GM21367 (cell line): ENCODE data around the gene TMEM141.
"Not testable (repeated sequence)": the region's sequence is repeated elsewhere in the genome, so short reads cannot be mapped to it uniquely, and the experiment has no call there.

Experiments used
- ATAC-seq: cut with Tn5 transposase; IDR thresholded peaks from one replicate; pipeline ENCODE4 v1.9.1; 2021; ENCODE audit not compliant: unreplicated experiment

Gene TMEM141

DNA sequence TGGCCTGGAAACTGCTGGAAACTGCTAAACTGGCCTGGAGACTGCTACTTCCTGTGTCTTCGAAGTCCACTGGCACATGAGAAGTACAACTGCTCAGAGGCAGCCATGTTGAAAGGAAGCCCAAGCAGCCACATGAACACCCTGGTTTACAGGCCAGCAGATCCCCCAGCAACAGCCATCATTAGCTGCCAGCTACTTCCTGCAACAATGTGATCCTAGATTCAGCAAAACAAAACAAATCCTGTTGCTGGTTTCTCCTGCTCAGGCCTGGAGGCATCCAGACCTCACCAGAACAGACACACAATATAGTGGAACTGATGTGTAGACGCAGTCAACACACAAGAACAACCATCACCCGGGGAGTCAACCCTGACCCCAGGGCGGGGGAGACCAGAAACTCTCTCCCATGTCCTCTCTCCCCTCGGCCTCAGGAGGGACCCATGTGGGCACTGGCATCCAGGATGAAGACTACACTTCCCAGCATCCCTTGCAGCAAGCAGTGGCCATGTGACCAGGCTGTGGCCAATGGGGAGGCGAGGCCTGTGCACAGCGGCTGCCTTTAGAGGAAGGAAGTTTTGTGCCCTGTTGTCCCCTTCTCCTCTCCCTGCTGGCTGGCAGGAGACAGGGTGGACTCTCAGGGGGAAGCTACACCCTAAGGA lies 17.6 kb upstream of the TMEM141 start:
- no peak for ATAC-seq

DNA sequence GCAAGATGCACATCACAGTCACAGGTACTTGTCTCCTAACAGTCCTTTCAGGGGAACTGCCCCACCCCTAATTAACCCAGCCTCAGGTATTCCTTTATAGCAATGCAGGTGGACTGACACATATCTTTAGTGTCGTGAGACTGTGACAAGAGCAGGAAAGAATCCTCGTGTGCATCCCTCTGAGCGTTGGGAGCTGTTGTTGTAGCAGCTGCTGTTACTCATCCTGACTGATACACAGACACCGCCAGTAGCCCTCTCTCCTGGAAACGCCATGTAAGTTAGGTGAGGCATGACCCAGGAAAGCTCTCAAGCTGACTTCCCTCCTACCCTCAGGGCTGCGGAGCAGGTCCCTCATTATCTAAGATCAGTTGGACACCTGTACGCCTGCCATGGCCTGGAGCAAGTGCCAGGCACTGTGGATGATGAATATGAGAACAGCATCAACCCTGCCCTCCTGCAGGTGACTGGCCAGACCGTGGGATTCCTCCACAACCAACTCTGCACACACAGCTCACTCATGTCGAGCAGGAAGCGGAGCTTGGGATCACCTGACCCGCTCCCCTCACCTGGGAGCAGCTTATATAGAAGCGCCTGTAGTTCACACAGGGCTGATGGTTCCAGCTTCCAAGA lies 16.6 kb upstream of the TMEM141 start:
- ATAC-seq: no peak

DNA sequence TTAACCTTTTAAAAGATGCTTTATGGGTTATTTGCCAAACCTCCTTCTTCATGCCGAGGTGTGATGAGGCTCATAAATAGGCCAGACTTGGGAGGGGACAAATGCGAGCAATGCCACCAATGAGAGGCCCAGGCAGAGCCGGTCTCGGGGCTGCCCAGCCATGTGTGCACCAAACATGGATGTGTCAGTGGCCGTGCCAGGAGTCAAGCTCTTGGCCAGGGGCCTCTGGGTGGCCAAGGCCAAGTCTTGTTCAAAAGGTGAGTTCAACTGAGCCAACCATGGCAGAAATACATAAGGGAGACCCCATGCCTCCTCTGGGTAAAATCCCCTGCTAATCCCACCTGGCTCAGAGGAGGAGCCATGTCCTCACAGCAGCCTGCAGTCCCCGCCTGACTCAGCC lies 16.0 kb upstream of the TMEM141 start:
- no peak for ATAC-seq

DNA sequence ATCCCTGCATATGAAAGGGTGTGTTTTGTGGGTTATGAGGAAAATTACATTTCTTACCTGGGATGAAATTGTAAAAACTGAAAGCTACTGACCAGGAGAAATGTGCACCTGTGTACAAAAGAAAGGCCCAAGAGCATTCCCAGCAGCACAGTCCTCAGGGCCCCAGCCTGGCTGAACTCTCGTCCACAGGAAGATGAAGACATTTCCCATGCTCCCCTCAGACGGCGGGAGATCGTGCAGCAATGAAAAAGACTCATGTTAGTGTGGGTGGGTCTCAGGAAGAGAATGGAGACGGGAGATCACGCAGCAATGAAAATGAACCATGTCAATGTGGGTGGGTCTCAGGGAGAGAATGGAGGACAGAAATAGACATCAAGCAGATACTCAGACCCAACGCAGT lies 14.2 kb upstream of the TMEM141 start:
- no peak for ATAC-seq

DNA sequence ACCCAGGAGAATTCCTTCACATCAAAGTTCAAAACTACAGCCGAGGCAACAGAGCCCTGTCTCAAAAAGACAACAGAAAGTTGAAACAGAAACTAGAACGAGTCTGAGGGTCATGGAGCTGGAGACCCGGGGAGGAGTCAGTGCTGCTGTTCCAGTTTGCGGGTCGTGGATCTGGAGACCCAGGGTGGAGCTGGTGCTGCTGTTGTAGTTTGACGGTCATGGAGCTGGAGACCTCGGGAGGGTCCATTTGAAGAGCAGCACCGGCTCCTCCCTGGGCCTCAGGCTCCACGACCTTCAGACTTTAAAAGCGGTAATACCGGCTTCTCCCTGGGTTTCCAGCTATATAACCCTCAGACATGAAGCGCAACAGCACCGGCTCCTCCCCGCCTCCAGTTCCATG lies 13.8 kb upstream of the TMEM141 start:
- no peak for ATAC-seq

DNA sequence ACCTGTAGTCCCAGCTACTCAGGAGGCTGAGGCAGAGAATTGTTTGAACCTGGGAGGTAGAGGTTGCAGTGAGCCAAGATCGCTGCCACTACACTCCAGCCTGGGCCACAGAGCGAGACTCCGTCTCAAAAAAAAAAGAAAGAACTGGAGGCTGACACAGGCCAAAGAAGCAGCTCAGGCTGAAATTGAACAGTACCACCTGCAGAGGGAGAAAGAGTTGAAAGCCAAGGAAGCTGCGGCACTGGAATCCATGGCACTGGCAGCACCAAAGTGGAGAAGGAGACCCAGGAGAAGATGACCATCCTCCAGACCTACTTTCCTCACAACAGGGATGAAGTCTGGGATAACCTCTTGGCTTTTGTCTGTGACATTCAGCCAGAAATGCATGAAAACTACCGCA lies 11.3 kb upstream of the TMEM141 start:
- ATAC-seq: no peak

DNA sequence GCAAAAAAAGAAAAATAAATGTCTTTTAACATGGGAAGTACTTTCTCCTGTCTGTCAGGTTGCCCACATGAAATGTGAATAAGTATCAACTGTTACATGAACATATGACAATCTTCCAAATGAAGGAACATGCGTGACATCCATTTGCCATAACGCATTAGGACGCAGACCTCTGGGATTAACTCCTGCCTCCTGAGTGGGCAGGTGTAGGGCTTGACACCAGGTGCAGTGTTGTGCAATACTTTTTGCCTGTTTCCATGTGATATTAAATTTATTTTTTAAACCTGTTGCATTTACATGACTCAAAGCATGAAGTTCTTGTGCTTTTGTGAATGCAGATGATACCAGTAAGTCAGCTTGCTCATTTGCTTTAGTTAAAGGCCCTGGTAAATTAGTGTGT lies 8.7 kb upstream of the TMEM141 start:
- ATAC-seq: no peak

DNA sequence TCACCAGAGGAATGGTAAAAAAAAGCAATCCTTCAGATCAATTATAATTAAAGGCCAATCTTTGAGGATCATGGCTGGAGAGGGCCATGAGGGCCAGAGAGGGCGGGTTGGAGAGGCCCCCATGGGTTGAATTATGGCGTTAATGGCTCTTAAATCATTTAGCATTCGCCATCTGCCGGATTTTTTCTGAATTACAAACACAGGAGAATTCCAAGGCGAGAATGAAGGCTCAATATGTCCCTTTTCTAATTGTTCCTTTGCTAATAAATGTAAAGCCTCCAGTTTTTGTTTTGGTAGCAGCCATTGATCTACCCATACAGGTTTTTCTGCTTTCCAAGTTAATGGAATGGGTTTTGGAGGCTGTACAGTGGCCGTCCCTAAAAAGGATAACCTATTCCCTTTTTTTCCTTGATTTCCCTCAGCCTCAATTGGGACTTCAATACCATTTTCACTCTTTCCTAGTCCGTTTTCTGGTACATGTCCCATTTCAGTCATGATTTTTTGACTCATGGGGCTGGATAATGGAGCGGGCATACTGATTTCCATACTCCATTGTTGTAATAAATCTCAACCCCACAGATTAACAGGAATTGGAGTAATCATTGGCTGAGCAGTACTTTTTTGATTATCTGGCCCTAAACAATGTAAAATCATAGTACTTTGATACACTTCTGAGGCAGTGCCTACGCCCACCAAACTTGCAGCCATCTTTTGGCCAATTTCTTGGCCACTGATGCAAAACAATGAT lies 6.7 kb upstream of the TMEM141 start:
- ATAC-seq: no peak

DNA sequence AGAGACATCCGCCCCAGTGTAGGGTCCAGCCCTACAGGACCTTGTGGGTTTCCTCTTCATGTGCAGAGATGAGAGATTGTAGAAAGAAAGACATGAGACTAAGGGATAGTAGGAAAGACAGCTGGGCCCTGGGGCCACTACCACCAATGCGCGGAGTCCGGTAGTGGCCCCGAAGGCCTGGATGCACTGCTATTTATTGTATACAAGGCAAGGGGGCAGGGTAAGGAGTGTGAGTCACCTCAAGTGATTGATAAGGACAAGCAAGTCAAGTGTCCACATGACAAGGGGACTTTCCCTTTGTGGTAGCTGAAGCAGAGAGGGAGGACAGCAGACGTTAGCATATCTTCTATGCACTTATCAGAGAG lies 6.2 kb upstream of the TMEM141 start:
- no peak for ATAC-seq

DNA sequence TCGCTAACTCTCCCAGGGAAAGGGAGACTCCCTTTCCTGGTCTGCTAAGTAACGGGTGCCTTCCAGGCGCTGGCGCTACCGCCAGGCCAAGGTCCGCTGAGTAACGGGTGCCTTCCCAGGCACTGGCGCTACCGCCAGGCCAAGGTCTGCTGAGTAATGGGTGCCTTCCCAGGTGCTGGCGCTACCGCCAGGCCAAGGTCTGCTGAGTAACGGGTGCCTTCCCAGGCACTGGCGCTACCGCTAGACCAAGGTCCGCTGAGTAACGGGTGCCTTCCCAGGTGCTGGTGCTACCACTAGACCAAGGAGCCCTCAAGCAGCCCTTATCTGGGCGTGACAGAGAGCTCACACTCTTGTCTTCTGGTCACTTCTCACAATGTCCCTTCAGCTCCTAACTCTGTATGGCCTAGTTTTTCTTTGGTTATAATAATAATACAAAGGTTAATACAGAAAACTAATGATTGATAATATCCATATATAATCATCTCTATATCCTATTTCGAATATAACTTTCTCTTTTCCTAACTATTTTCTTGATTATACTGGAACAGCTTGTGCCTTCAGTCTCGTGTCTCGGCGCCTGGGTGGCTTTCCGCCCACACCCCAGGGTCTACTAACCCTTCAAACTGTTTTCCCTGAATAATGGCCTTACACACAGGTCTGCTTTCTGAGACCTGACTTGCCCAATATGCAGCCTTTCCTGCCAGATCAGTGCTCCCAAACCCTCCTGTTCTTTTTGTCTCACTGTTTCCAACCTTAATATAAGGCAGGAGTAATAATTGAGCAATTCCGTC lies 5.4 kb upstream of the TMEM141 start:
- ATAC-seq: not testable (repeated sequence)

DNA sequence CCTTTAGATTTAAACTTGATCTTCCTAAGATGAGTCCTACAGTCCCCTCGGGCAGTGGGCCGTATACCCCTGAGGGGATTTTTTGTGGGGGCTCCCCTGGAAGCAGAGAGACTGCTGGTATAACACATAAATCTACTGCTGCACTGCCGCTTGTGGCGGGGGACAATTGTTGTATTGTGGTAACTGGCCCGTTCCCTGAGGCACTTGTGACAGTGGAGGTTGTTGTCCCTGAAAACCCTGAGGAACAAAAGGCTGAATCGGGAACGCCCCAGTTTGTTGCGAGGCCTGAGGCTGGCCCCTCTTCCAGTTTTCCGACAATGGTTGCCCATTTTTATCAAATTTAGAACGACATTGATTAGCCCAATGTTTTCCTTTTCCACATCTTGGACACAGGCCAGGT lies 4.7 kb upstream of the TMEM141 start:
- no peak for ATAC-seq

DNA sequence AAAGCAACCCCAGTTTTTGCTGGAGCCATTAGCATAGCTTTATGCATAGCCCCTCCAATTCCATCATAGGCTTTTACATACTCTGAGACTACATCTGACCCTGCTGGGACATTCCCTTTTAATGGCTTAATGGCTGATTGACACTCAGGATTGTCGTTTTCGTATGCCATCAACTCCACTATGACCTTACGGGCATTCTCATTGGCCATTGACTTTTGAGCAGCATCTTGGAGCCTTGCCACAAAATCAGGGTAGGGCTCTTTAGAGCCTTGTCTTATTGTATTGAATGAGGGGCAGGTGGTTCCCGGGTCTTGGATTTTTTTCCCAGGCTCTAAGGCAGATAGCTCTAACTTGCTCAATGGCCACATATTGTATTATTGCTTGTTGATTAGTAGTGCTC lies 4.2 kb upstream of the TMEM141 start:
- not testable (repeated sequence) for ATAC-seq

DNA sequence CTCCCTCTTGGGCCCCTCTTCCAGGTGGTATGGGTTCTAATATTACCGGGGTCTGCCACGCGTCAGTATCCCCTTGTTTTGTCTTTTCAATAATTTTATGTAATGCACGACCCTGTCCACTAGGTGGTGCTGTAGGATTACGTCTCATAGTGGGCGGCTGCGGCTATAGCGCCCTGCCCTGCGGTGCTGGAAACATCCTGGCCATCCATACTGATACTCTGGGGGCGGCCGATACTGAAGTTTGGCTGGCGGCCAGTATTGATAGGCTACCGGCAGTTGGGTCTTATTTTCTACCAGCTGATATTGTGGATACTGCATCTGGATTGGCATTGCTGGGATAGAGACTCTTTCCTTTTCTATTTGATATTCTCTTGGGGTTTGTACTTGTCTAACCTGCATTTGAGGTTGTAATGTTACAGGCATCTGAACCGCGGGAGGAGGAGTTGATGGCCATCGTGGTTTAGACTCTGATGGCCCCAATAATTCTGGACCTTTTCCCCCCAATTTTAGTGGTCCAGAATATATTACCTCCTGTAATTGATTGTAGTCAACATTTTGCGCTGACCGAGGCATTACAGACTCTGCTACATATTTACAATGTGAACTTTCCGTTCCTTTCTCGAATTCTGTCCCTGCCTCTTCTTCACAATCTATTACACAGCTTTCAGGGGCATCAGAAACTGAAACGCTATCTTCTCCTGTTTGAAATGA lies 3.3 kb upstream of the TMEM141 start:
- ATAC-seq: no peak

DNA sequence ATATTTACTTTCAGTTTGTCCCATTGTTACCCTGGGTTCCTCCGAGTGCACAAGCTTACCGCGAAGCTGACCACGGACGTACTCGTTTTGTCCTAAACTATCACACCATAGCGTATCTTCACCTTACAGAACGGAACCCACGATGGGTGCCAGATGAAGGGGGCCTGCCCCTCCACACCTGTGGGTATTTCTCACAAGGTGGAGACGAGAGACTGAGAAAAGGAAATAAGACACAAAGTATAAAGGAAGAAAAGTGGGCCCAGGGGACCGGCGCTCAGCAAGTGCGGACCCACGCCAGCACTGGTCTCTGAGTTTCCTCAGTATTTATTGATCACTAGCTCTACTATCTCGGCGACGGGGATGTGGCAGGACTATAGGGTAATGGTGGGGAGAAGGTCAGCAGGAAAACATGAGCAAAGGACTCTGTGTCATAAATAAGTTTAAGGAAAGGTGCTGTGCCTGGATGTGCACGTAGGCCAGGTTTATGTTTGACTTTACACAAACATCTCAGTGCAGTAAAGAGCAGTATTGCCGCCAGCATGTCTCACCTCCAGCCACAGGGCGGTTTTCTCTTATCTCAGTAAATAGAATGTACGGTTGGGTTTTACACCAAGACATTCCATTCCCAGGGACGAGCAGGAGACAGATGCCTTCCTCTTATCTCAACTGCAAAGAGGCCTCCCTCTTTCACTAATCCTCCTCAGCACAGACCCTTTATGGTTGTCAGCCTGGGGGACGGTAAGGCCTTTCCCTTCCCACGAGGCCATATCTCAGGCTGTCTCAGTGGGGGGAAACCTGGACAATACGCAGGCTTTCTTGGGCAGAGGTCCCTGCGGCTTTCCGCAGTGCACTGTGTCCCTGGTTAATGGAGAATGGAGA lies 2.3 kb upstream of the TMEM141 start:
- ATAC-seq: not testable (repeated sequence)

DNA sequence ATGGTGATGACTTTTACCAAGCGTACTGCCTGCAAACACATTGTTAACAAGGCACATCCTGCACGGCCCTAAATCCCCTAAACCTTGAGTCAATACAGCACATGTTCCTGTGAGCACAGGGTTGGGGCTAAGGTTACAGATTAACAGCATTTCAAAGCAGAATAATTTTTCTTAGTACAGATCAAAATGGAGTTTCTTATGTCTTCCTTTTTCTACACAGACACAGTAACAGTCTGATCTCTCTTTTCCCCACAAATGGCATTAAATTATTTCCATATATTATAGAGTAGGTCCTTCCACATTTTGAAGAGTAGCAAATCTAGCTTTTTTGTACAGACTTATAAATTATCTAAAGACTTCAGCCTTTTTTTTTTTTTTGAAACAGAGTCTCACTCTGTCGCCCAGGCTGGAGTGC lies 1.6 kb upstream of the TMEM141 start:
- ATAC-seq: no peak

DNA sequence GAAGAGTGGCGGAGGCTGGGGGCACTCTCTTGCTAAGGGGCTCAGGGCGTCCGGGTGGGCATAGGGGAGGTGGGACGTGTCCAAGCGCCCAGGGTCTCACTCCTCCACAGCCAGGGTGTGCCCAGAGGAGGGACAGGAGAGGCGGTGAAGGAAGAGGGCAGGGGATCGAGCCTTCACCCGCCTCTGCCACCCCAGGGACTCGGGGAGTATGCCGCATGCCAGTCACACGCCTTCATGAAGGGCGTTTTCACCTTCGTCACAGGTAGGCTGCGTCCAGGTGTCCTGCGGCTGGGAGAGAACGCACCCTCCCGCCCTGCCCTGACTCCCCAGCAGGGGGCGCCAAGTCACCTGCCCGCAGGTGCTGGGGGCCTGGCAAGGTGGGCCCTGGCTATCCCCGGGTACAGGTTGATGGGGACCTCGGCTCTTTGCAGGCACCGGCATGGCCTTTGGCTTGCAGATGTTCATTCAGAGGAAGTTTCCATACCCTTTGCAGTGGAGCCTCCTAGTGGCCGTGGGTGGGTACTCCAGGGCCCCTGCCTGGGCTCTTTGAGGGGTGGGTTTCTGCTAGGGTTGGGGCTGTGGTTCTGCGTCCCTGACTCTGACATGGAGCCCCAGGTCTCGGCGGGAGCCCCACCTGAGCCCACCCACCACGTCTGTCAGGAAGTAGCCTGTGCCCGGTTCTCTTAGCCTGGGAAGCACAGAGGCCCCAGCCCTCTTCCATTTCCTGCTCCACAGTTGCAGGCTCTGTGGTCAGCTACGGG lies 552 bp downstream of the TMEM141 start:
- ATAC-seq: peak; percentile 18

DNA sequence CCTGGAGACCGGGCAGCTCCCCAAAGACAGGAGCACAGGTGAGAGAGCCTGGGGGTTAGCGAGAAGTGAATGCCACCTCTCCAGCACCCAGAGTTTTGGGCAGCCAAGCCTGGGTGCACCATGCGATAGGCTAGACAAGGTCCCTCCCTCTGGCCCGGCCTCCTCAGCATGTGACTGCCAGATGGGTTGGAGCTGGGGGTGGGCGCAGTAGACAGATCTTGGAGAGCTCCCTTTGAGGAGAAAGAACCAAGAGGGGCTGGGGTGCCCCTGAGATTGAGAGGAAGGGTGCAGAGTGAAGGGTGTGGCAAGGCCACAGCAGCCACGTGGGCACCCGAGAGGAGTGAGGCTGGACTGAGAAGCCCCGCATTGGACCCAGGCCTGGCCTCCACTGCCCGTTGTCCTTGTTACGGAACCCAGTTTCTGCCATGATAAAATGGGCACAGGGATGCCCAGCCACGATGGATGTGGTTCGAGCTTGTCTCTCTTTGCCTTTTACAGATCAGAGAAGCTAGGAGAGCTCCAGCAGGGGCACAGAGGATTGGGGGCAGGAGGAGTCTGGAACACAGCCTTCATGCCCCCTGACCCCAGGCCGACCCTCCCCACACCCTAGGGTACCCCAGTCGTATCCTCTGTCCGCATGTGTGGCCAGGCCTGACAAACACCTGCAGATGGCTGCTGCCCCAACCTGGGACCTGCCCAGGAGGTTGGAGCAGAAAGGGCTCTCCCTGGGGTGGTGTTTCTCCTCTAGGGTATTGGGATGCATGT lies 1.4 kb downstream of the TMEM141 start:
- no peak for ATAC-seq

DNA sequence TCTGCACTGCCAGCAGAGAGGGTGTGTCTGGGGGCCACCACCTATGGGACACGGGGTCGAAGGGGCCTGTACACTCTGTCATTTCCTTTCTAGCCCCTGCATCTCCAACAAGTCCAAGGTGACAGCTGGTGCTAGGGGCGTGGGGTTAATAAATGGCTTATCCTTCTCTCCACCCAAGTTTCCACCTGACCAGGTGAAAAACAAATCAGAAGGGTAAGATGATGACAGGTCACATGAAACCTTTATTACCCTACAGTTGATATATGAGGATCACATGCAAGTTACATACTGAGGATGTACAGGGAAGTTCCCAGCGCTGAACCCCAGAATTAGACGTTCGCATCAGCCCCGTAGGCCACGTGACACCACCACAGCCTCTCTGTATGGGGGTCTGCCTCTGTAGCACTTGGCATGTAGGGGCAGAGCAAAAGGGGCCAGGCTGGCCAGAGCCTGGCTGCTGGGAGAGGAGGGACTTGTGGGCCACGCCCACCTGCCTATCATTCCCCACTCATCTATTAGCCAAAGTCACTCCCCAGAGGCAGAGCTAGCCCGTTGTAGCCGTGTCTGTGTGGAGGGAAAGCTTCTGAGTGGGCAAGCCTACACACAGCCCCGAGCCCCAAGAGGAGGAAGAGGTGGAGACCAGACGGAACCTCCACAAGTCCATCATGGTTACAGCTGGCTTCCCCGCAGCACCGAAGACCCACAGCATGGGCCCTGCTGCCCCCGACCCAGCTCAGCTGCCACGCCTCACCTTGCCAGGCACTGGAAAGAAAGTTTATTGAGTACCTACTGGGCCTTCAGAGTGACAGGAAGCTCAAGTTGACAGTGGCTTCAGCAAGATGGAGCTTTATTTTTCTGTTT lies 2.2 kb downstream of the TMEM141 start:
- ATAC-seq: no peak
